ENCODE results near the gene VPS33B.
A peak's percentile ranks its signal among the peaks of the same experiment; 100 is the strongest.

Gene VPS33B

DNA sequence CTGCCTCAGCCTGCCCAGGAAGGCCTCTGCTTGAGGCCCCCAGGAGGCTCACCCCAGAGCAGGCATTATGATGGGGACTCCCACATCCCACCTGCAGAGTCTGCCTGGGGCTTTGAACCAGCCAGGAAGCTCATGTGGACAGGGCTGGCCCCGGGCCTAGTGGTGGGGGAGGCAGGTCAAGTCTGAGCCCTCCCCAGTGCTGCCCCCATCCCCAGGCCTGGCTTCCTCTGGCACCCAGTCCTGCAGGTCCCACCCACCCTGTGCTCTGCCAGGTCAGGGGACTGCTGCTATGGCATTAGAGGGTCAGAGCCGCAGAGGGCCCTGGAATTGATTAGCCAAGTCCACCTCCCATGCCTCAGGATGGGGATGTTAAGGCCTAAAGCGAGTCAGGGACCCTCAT lies 17.6 kb upstream of the VPS33B start:
- ChIA-PET CTCF (interaction anchor here (1.6 kb wide), 1 partner anchor 10 kb away, joined by 8 read pairs; no protein-coding TSS in a partner anchor), POLR2A (no interaction called here)
- no peaks in the 10 kb centered on the region for H3K36me3 ChIP-seq (ENCODE audit: control insufficient read depth in 4 of 4, insufficient read depth in 4 of 4, low read length in 3 of 4)
- H3K9me3 ChIP-seq (ENCODE audit: control extremely low read depth in 1 of 5, control insufficient read depth in 4 of 5, insufficient read depth in 2 of 5, low read depth in 1 of 5, low read length in 4 of 5): no peaks in the 10 kb centered on the region
- peaks cover 0 to 13% (median 0%) of the 10 kb centered on the region in 4 experiments for H3K4me1 ChIP-seq (ENCODE audit: control extremely low read depth in 1 of 4, control insufficient read depth in 4 of 4, insufficient read depth in 4 of 4, low read length in 3 of 4)
- H3K27me3 ChIP-seq (replicated peaks in 2 of 5; ENCODE audit: control insufficient read depth in 4 of 5, insufficient read depth in 5 of 5, low read length in 4 of 5): no peaks in the 10 kb centered on the region
- DNase-seq: no peak
- no peak overlapping the region for H3K4me3 ChIP-seq (ENCODE audit: control insufficient read depth in 1 of 7, extremely low read depth in 1 of 7, insufficient read depth in 4 of 7, low read depth in 2 of 7, low read length in 6 of 7)
- H3K27ac ChIP-seq (ENCODE audit: insufficient read depth in 1 of 2, low read depth in 1 of 2, low read length in 2 of 2, poor library complexity in 1 of 2, severe bottlenecking in 2 of 2): no peak overlapping the region
- WGBS (ENCODE audit: insufficient coverage): 88% methylated on average over 3 of the region's 3 CpGs

DNA sequence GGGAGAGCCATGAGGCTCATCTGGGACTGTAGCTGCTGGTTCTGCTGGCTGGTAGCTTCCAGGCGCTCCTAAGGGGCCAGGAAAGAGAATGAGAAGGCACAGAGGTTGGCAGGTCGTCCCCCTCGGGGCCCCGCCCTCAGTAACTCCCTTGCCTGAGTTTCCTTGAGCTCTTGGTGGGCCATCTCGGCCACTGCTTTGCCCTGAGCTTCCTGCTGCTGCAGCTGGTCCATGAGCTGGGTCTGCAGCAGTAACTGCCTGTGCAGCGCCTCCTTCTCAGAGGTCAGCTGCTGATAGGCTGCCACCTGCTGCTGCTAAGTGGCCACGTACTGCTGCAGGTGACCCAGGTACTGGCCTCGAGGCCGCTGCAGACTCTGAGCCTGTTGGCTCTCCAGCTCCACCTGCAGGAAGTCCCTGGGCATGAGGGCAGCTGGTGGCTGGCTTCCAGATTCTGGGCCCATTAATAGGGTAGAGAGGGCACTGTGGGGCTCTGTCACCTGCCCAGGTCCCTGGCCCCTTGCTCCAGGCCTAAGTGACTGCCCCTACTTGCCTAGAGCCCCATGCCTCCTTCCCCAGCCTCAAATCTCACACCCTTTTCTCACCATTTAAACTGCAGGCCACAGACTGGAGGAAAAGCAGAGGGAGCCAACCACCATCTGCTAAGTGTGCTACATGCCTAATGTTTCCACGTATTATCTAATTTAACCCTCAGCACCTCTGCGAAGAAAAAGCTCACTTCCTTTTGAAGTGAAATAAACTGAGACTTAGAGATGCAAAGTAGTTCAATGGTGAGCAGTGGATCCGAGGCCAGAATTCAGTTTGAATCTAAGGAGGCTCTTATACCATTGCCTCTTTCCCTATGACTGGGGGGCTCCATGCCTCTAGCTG lies 10.8 kb upstream of the VPS33B start:
- H3K4me3 ChIP-seq (ENCODE audit: control insufficient read depth in 1 of 7, extremely low read depth in 1 of 7, insufficient read depth in 4 of 7, low read depth in 2 of 7, low read length in 6 of 7): peak overlapping the region in 2 of 7 experiments; percentile 11 to 48
- DNase-seq: peak; percentile 38 to 63 (median 62)
- WGBS (ENCODE audit: insufficient coverage): 41% methylated on average over 9 of the region's 12 CpGs
- ChIA-PET POLR2A (interaction anchor here (0.8 kb wide), 1 partner anchor 76 kb away, joined by 3 read pairs; no protein-coding TSS in a partner anchor), CTCF (interaction anchor here (0.7 to 2.7 kb wide), 13 partner anchors 9 to 101 kb away, joined by 3 to 23 read pairs (median 6); partner anchors contain the start of genes HDDC3, RCCD1 and UNC45A)
- H3K4me1 ChIP-seq (ENCODE audit: control extremely low read depth in 1 of 4, control insufficient read depth in 4 of 4, insufficient read depth in 4 of 4, low read length in 3 of 4): peaks cover 0 to 4% (median 1%) of the 10 kb centered on the region in 4 experiments
- H3K27me3 ChIP-seq (replicated peaks in 2 of 5; ENCODE audit: control insufficient read depth in 4 of 5, insufficient read depth in 5 of 5, low read length in 4 of 5): peaks cover 0 to 2% (median 0%) of the 10 kb centered on the region in 5 experiments
- H3K9me3 ChIP-seq (ENCODE audit: control extremely low read depth in 1 of 5, control insufficient read depth in 4 of 5, insufficient read depth in 2 of 5, low read depth in 1 of 5, low read length in 4 of 5): no peaks in the 10 kb centered on the region
- no peaks in the 10 kb centered on the region for H3K36me3 ChIP-seq (ENCODE audit: control insufficient read depth in 4 of 4, insufficient read depth in 4 of 4, low read length in 3 of 4)
- H3K27ac ChIP-seq (ENCODE audit: insufficient read depth in 1 of 2, low read depth in 1 of 2, low read length in 2 of 2, poor library complexity in 1 of 2, severe bottlenecking in 2 of 2): no peak overlapping the region

DNA sequence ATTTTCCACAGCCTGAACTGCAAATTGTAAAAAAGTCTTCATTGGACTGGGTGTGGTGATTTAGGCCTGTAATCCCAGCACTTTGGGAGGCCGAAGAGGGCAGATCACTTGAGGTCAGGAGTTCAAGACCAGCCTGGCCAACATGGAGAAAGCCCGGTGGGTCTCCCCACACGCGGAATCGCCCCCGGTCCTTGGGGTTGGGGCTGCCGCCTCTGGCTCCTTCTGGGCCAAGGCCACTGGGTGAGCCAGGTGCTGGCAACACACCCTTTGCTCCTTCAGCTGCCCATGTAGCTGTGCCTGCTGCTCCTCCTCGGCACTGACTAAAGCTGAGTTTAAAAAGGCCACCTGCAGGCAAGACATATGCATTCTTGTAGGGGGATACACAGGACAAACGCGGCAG lies 9.4 kb upstream of the VPS33B start:
- CTCF ChIA-PET: interaction anchor here (2.0 to 2.5 kb wide), 2 partner anchors 75 to 99 kb away, joined by 9 to 23 read pairs; partner anchors contain the start of gene HDDC3
- over 99% methylated on average over 9 of the region's 10 CpGs for WGBS (ENCODE audit: insufficient coverage)
- DNase-seq: no peak
- POLR2A ChIA-PET: no interaction called here
- no peak overlapping the region for H3K4me3 ChIP-seq (ENCODE audit: control insufficient read depth in 1 of 7, extremely low read depth in 1 of 7, insufficient read depth in 4 of 7, low read depth in 2 of 7, low read length in 6 of 7)
- H3K27ac ChIP-seq (ENCODE audit: insufficient read depth in 1 of 2, low read depth in 1 of 2, low read length in 2 of 2, poor library complexity in 1 of 2, severe bottlenecking in 2 of 2): no peak overlapping the region
- no peaks in the 10 kb centered on the region for H3K36me3 ChIP-seq (ENCODE audit: control insufficient read depth in 4 of 4, insufficient read depth in 4 of 4, low read length in 3 of 4)
- H3K9me3 ChIP-seq (ENCODE audit: control extremely low read depth in 1 of 5, control insufficient read depth in 4 of 5, insufficient read depth in 2 of 5, low read depth in 1 of 5, low read length in 4 of 5): no peaks in the 10 kb centered on the region
- peaks cover 0 to 2% (median 0%) of the 10 kb centered on the region in 5 experiments for H3K27me3 ChIP-seq (replicated peaks in 2 of 5; ENCODE audit: control insufficient read depth in 4 of 5, insufficient read depth in 5 of 5, low read length in 4 of 5)
- peaks cover 0 to 4% (median 1%) of the 10 kb centered on the region in 4 experiments for H3K4me1 ChIP-seq (ENCODE audit: control extremely low read depth in 1 of 4, control insufficient read depth in 4 of 4, insufficient read depth in 4 of 4, low read length in 3 of 4)

DNA sequence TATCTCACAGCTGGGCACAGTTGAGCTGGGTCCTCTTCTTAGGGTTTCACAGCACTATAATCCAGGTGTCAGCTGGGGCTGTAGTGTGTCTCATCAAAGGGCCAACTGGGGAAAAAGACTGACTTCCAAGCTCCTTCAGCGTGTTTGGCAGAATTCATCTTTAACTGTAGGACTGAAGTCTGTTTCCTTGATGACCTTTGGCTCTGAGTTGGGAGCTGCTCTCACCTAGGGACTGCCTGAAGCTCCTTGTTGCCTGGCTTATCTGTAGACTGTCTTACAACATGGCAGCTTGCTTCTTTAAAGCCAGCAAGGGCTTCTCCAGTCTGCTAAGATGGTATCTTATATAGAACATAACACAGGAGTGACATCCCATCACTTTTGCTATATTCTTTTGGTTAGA lies 5.3 kb upstream of the VPS33B start:
- no peak overlapping the region for H3K27ac ChIP-seq (ENCODE audit: insufficient read depth in 1 of 2, low read depth in 1 of 2, low read length in 2 of 2, poor library complexity in 1 of 2, severe bottlenecking in 2 of 2)
- H3K9me3 ChIP-seq (ENCODE audit: control extremely low read depth in 1 of 5, control insufficient read depth in 4 of 5, insufficient read depth in 2 of 5, low read depth in 1 of 5, low read length in 4 of 5): no peaks in the 10 kb centered on the region
- peaks cover 0 to 6% (median 4%) of the 10 kb centered on the region in 4 experiments for H3K4me1 ChIP-seq (ENCODE audit: control extremely low read depth in 1 of 4, control insufficient read depth in 4 of 4, insufficient read depth in 4 of 4, low read length in 3 of 4)
- H3K27me3 ChIP-seq (replicated peaks in 2 of 5; ENCODE audit: control insufficient read depth in 4 of 5, insufficient read depth in 5 of 5, low read length in 4 of 5): no peaks in the 10 kb centered on the region
- WGBS (ENCODE audit: insufficient coverage): 86% methylated on average over 1 of the region's 1 CpG
- ChIA-PET CTCF (no interaction called here), POLR2A (no interaction called here)
- H3K36me3 ChIP-seq (ENCODE audit: control insufficient read depth in 4 of 4, insufficient read depth in 4 of 4, low read length in 3 of 4): no peaks in the 10 kb centered on the region
- H3K4me3 ChIP-seq (ENCODE audit: control insufficient read depth in 1 of 7, extremely low read depth in 1 of 7, insufficient read depth in 4 of 7, low read depth in 2 of 7, low read length in 6 of 7): no peak overlapping the region
- DNase-seq: no peak

DNA sequence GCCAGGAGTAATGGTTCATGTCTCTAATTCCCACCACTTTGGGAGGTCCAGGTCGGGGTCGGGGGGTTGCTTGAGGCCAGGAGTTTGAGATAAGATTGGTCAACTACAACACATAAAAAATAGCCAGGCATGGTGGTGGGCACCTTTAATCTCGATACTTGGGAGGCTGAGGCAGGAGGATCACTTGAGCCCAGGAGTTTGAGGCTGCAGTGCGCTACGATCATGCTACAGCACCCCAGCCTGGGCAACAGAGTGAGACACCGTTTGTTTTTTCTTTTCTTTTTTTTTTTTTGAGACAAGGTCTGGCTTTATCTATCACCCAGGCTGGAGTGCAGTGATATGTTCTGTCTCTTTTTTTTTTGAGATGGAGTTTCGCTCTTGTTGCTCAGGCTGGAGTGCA lies 1.3 kb upstream of the VPS33B start:
- H3K27ac ChIP-seq (ENCODE audit: insufficient read depth in 1 of 2, low read depth in 1 of 2, low read length in 2 of 2, poor library complexity in 1 of 2, severe bottlenecking in 2 of 2): no peak overlapping the region
- ChIA-PET POLR2A (no interaction called here), CTCF (interaction anchor here (2.9 kb wide), 1 partner anchor 10 kb away, joined by 9 read pairs; no protein-coding TSS in a partner anchor)
- no peak for DNase-seq
- peaks cover 9 to 24% (median 16%) of the 10 kb centered on the region in 4 experiments for H3K4me1 ChIP-seq (ENCODE audit: control extremely low read depth in 1 of 4, control insufficient read depth in 4 of 4, insufficient read depth in 4 of 4, low read length in 3 of 4)
- WGBS (ENCODE audit: insufficient coverage): 96% methylated on average over 3 of the region's 7 CpGs
- peaks cover 0 to 4% (median 0%) of the 10 kb centered on the region in 4 experiments for H3K36me3 ChIP-seq (ENCODE audit: control insufficient read depth in 4 of 4, insufficient read depth in 4 of 4, low read length in 3 of 4)
- no peaks in the 10 kb centered on the region for H3K27me3 ChIP-seq (replicated peaks in 2 of 5; ENCODE audit: control insufficient read depth in 4 of 5, insufficient read depth in 5 of 5, low read length in 4 of 5)
- H3K4me3 ChIP-seq (ENCODE audit: control insufficient read depth in 1 of 7, extremely low read depth in 1 of 7, insufficient read depth in 4 of 7, low read depth in 2 of 7, low read length in 6 of 7): no peak overlapping the region
- H3K9me3 ChIP-seq (ENCODE audit: control extremely low read depth in 1 of 5, control insufficient read depth in 4 of 5, insufficient read depth in 2 of 5, low read depth in 1 of 5, low read length in 4 of 5): no peaks in the 10 kb centered on the region

DNA sequence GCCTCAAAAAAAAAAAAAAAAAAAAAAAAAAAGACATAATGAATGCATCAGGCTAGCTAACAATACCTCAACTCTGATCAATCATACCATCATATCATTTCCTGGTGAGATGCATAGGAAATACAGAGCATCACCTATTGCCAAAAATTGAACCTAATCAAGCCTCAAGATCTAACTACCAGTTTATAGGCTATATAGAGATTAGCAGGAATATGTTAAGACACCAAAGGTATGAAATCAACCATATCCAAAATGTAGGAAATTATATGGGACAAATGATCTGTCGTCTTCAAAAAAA lies 387 bp upstream of the VPS33B start:
- WGBS (ENCODE audit: insufficient coverage): 100% methylated on average over 1 of the region's 1 CpG
- peak overlapping the region; percentile 53 to 86 for H3K27ac ChIP-seq (ENCODE audit: insufficient read depth in 1 of 2, low read depth in 1 of 2, low read length in 2 of 2, poor library complexity in 1 of 2, severe bottlenecking in 2 of 2)
- H3K9me3 ChIP-seq (ENCODE audit: control extremely low read depth in 1 of 5, control insufficient read depth in 4 of 5, insufficient read depth in 2 of 5, low read depth in 1 of 5, low read length in 4 of 5): no peaks in the 10 kb centered on the region
- ChIA-PET POLR2A (interaction anchor here (0.6 to 0.7 kb wide), 2 partner anchors 18 to 72 kb away, joined by 3 to 4 read pairs; no protein-coding TSS in a partner anchor), CTCF (interaction anchor here (2.4 to 2.9 kb wide), 3 partner anchors 11 to 67 kb away, joined by 9 to 11 read pairs (median 9); partner anchors contain the start of gene RCCD1)
- peak overlapping the region; percentile 82 to 99 (median 95) for H3K4me3 ChIP-seq (ENCODE audit: control insufficient read depth in 1 of 7, extremely low read depth in 1 of 7, insufficient read depth in 4 of 7, low read depth in 2 of 7, low read length in 6 of 7)
- DNase-seq: no peak
- peaks cover 9 to 24% (median 16%) of the 10 kb centered on the region in 4 experiments for H3K4me1 ChIP-seq (ENCODE audit: control extremely low read depth in 1 of 4, control insufficient read depth in 4 of 4, insufficient read depth in 4 of 4, low read length in 3 of 4)
- no peaks in the 10 kb centered on the region for H3K27me3 ChIP-seq (replicated peaks in 2 of 5; ENCODE audit: control insufficient read depth in 4 of 5, insufficient read depth in 5 of 5, low read length in 4 of 5)
- H3K36me3 ChIP-seq (ENCODE audit: control insufficient read depth in 4 of 4, insufficient read depth in 4 of 4, low read length in 3 of 4): peaks cover 0 to 7% (median 2%) of the 10 kb centered on the region in 4 experiments
